GM23338 (cell line): ENCODE measurements around the gene CTNNA2. TPM values are rescaled to one million over a fixed set of nuclear protein-coding genes. Genes with fewer than 3 reads are reported as not detected.
A peak's percentile ranks its signal among the peaks of the same experiment; 100 is the strongest.

Source experiments
- ATAC-seq: fragments of 200-7000 bp; cut with Tn5 transposase; 3 replicates; pipeline ENCODE4 v1.9.1; 2020
- DNase-seq: peaks from one replicate; pipeline ENCODE4 v3.0.0-alpha.2; 2015; ENCODE audit warnings: low spot score
- H2AFZ ChIP-seq: fragments of 200-600 bp; sonication (generic); 2 replicates; pipeline ENCODE4 v1.8.0; 2016; ENCODE audit warnings: antibody characterized with exemption, mild to moderate bottlenecking, moderate library complexity
- H3F3A ChIP-seq: fragments of 200-600 bp; sonication (generic); replicated peaks from 2 replicates; pipeline ENCODE4 v1.8.0; 2017; ENCODE audit warnings: antibody characterized with exemption, mixed run types, low read depth
- H3K27ac ChIP-seq: fragments of 200-600 bp; sonication (generic); 2 replicates; pipeline ENCODE4 v1.6.1; 2016; ENCODE audit warnings: low read depth
- H3K27me3 ChIP-seq: fragments of 200-600 bp; sonication (generic); 2 replicates; pipeline ENCODE4 v1.8.0; 2016; ENCODE audit warnings: mild to moderate bottlenecking, mixed run types, moderate library complexity; ENCODE audit not compliant: insufficient read depth
- H3K36me3 ChIP-seq: fragments of 200-600 bp; sonication (generic); 2 replicates; pipeline ENCODE4 v1.8.0; 2016; ENCODE audit warnings: mild to moderate bottlenecking; ENCODE audit not compliant: insufficient read depth
- H3K4me1 ChIP-seq: fragments of 200-600 bp; sonication (generic); 2 replicates; pipeline ENCODE4 v1.8.0; 2016; ENCODE audit warnings: mild to moderate bottlenecking, moderate library complexity; ENCODE audit not compliant: insufficient read depth
- H3K4me2 ChIP-seq: fragments of 200-600 bp; sonication (generic); 2 replicates; pipeline ENCODE4 v1.7.1; 2017; ENCODE audit warnings: mixed run types
- H3K4me3 ChIP-seq: fragments of 200-600 bp; sonication (generic); 2 replicates; pipeline ENCODE4 v1.6.1; 2016; ENCODE audit warnings: mixed run types
- H3K79me2 ChIP-seq: fragments of 200-600 bp; sonication (generic); replicated peaks from 2 replicates; pipeline ENCODE4 v1.8.0; 2017; ENCODE audit warnings: mild to moderate bottlenecking; ENCODE audit not compliant: insufficient read depth
- H3K9me2 ChIP-seq: fragments of 200-600 bp; sonication (generic); 2 replicates; pipeline ENCODE4 v1.8.0; 2017; ENCODE audit not compliant: insufficient read depth
- H4K20me1 ChIP-seq: fragments of 200-600 bp; sonication (generic); replicated peaks from 2 replicates; pipeline ENCODE4 v1.8.0; 2017; ENCODE audit warnings: mild to moderate bottlenecking; ENCODE audit not compliant: insufficient read depth
- H3K27ac Mint-ChIP-seq: 2 replicates; pipeline ENCODE4 v1.8.0; 2020; ENCODE audit warnings: inconsistent platforms, mild to moderate bottlenecking, moderate library complexity, mixed read lengths
- H3K27me3 Mint-ChIP-seq: 3 replicates; pipeline ENCODE4 v1.8.0; 2022; ENCODE audit warnings: low read depth, mild to moderate bottlenecking, moderate library complexity, mixed read lengths, inconsistent platforms; ENCODE audit not compliant: insufficient read depth, poor library complexity
- H3K36me3 Mint-ChIP-seq: 3 replicates; pipeline ENCODE4 v1.8.0; 2021; ENCODE audit warnings: low read depth, mild to moderate bottlenecking, inconsistent platforms, moderate library complexity, mixed read lengths
- H3K4me1 Mint-ChIP-seq: 3 replicates; pipeline ENCODE4 v1.8.0; 2020; ENCODE audit warnings: mild to moderate bottlenecking, inconsistent platforms, mixed read lengths
- H3K4me3 Mint-ChIP-seq: 3 replicates; pipeline ENCODE4 v1.8.0; 2021; ENCODE audit warnings: moderate library complexity, mild to moderate bottlenecking, inconsistent platforms, mixed read lengths
- H3K9me3 Mint-ChIP-seq: 3 replicates; pipeline ENCODE4 v1.8.0; 2020; ENCODE audit warnings: moderate library complexity, mild to moderate bottlenecking, inconsistent platforms, mixed read lengths
- CREB1 ChIP-seq: fragments of 250-450 bp; sonication (Bioruptor Pico); IDR thresholded peaks from 2 replicates; pipeline ENCODE4 v1.5.0; 2020; ENCODE audit warnings: low read depth, mild to moderate bottlenecking, moderate library complexity
- EZH2 ChIP-seq: fragments of 200-600 bp; sonication (generic); IDR thresholded peaks from one replicate; pipeline ENCODE4 v1.8.0; 2017; ENCODE audit warnings: antibody characterized with exemption, mild to moderate bottlenecking, low read depth; ENCODE audit not compliant: unreplicated experiment
- EZH2phosphoT487 ChIP-seq: fragments of 200-600 bp; sonication (generic); IDR thresholded peaks from one replicate; pipeline ENCODE4 v1.8.1; 2018; ENCODE audit warnings: antibody characterized with exemption; ENCODE audit not compliant: unreplicated experiment
- JUNB ChIP-seq: IDR thresholded peaks from one replicate; pipeline ENCODE4 v1.6.1; 2016; ENCODE audit warnings: antibody characterized with exemption; ENCODE audit not compliant: unreplicated experiment
- NANOG ChIP-seq: IDR thresholded peaks from 2 replicates; pipeline ENCODE4 v1.6.1; 2016; ENCODE audit warnings: antibody characterized with exemption, borderline replicate concordance
- POLR2AphosphoS5 ChIP-seq: IDR thresholded peaks from 2 replicates; pipeline ENCODE4 v1.6.1; 2016; ENCODE audit warnings: antibody characterized with exemption, low read depth
- STAT1 ChIP-seq: IDR thresholded peaks from one replicate; pipeline ENCODE4 v1.6.1; 2016; ENCODE audit warnings: antibody characterized with exemption; ENCODE audit not compliant: unreplicated experiment
- ZNF114 ChIP-seq: fragments of 250-450 bp; sonication (Bioruptor Pico); IDR thresholded peaks from 2 replicates; pipeline ENCODE4 v1.5.0; 2020; ENCODE audit warnings: mild to moderate bottlenecking, moderate library complexity
- ZNF331 ChIP-seq: fragments of 250-450 bp; sonication (Bioruptor Pico); IDR thresholded peaks from 2 replicates; pipeline ENCODE4 v1.5.0; 2020; ENCODE audit warnings: low read depth, mild to moderate bottlenecking, moderate library complexity
- polyA plus RNA-seq: library from polyadenylated mRNA; unstranded; fragments of >200 nt; fragmentation: Nextera tagmentation; extraction: Ambion mirVana; gene quantifications from 2 replicates; pipeline ENCODE4 v1.2.1, GENCODE V29; 2016
- total RNA-seq: library from RNA; depleted of rRNA; stranded (reverse); fragments of >200 nt; shearing (Covaris generic); gene quantifications from 2 replicates; pipeline ENCODE4 v1.2.3, GENCODE V29; 2014
- TF ChIP-seq, protein P1 (sequence below): IDR thresholded peaks from one replicate; pipeline ENCODE4 v1.6.1; 2018; ENCODE audit warnings: antibody characterized with exemption; ENCODE audit not compliant: unreplicated experiment

CTNNA2 gene
- total and polyA plus RNA-seq, 2 experiments from 2014 or later: 6.4 to 15.6 TPM

- 0 out of 2 replicates have a peak, but pooled peaks cover 3% of the 10 kb centered on the region for H3K27me3 ChIP-seq
- no peak overlapping the region for H2AFZ ChIP-seq
- no peaks in the 10 kb centered on the region for H3K9me2 ChIP-seq
- H3K4me3 ChIP-seq: peak overlapping the region; percentile 80
- ATAC-seq: no peak
- TF ChIP-seq ZNF114 (CRISPR knock-in tag) (no peak), CREB1 (no peak), STAT1 (no peak), EZH2phosphoT487 (no peak)
- TF ChIP-seq, protein P1, sequence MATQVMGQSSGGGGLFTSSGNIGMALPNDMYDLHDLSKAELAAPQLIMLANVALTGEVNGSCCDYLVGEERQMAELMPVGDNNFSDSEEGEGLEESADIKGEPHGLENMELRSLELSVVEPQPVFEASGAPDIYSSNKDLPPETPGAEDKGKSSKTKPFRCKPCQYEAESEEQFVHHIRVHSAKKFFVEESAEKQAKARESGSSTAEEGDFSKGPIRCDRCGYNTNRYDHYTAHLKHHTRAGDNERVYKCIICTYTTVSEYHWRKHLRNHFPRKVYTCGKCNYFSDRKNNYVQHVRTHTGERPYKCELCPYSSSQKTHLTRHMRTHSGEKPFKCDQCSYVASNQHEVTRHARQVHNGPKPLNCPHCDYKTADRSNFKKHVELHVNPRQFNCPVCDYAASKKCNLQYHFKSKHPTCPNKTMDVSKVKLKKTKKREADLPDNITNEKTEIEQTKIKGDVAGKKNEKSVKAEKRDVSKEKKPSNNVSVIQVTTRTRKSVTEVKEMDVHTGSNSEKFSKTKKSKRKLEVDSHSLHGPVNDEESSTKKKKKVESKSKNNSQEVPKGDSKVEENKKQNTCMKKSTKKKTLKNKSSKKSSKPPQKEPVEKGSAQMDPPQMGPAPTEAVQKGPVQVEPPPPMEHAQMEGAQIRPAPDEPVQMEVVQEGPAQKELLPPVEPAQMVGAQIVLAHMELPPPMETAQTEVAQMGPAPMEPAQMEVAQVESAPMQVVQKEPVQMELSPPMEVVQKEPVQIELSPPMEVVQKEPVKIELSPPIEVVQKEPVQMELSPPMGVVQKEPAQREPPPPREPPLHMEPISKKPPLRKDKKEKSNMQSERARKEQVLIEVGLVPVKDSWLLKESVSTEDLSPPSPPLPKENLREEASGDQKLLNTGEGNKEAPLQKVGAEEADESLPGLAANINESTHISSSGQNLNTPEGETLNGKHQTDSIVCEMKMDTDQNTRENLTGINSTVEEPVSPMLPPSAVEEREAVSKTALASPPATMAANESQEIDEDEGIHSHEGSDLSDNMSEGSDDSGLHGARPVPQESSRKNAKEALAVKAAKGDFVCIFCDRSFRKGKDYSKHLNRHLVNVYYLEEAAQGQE: no peak
- no peaks in the 10 kb centered on the region for H4K20me1 ChIP-seq
- H3K9me3 Mint-ChIP-seq: no peaks in the 10 kb centered on the region
- peak overlapping the region; percentile 92 for H3K4me2 ChIP-seq
- 0 out of 2 replicates have a peak, but pooled peaks cover 3% of the 10 kb centered on the region for H3F3A ChIP-seq
- peaks cover 43% of the 10 kb centered on the region for H3K4me1 Mint-ChIP-seq
- H3K36me3 Mint-ChIP-seq: no peaks in the 10 kb centered on the region
- H3K4me3 Mint-ChIP-seq: peak overlapping the region; percentile 83
- peaks cover 2% of the 10 kb centered on the region for H3K27me3 Mint-ChIP-seq
- no peak overlapping the region for H3K27ac Mint-ChIP-seq
- no peak for DNase-seq
- H3K79me2 ChIP-seq: peaks cover 31% of the 10 kb centered on the region
- H3K27ac ChIP-seq: no peak overlapping the region
- H3K36me3 ChIP-seq: no peaks in the 10 kb centered on the region
- H3K4me1 ChIP-seq: peaks cover 31% of the 10 kb centered on the region
Measured at GRCh38 chr2:79513711-79514110, 860 bp downstream of the CTNNA2 start.

- peak; percentile 34; the same call in 2 of the 3 replicates for ATAC-seq
- TF ChIP-seq ZNF331: no peak
- no peak for TF ChIP-seq JUNB
- TF ChIP-seq, protein P1: no peak
- no peak for TF ChIP-seq CREB1
- TF ChIP-seq EZH2: no peak
- TF ChIP-seq NANOG: no peak
- TF ChIP-seq POLR2AphosphoS5: no peak
- TF ChIP-seq STAT1: no peak
- TF ChIP-seq EZH2phosphoT487: no peak
Measured at GRCh38 chr2:79529636-79530035, 16.8 kb downstream of the CTNNA2 start.

More at GRCh38 chr2:79529636-79530035, 16.8 kb downstream of the CTNNA2 start:
- H3K27ac Mint-ChIP-seq: no peak overlapping the region
- H3K36me3 Mint-ChIP-seq: no peaks in the 10 kb centered on the region
- Histone ChIP-seq H3K4me3 (no peak overlapping the region), H2AFZ (no peak overlapping the region), H3K36me3 (no peaks in the 10 kb centered on the region), H3K27me3 (no peaks in the 10 kb centered on the region), H3K9me2 (no peaks in the 10 kb centered on the region), H4K20me1 (no peaks in the 10 kb centered on the region), H3K27ac (no peak overlapping the region), H3K4me2 (no peak overlapping the region), H3K79me2 (no peaks in the 10 kb centered on the region), H3F3A (no peaks in the 10 kb centered on the region), H3K4me1 (no peaks in the 10 kb centered on the region)
- H3K4me1 Mint-ChIP-seq: peaks cover 5% of the 10 kb centered on the region; the same call in 2 of the 3 replicates
- DNase-seq: no peak
- H3K27me3 Mint-ChIP-seq: no peaks in the 10 kb centered on the region
- H3K9me3 Mint-ChIP-seq: no peaks in the 10 kb centered on the region
- no peak overlapping the region for H3K4me3 Mint-ChIP-seq
